Thymus (tissue), 11 donors: ENCODE results near the gene RNF7. TPM values are rescaled to one million over a fixed set of nuclear protein-coding genes. Genes with fewer than 3 reads are reported as not detected.
"Not testable (repeated sequence)": the region's sequence is repeated elsewhere in the genome, so short reads cannot be mapped to it uniquely, and the experiment has no call there.

ENCODE experiments used
- DNase-seq, 9 donors: peaks; one replicate each; pipeline ENCODE4 v3.0.0-alpha.2; 2013; ENCODE audit warnings: low spot score in 9 of 9, low read depth in 6 of 9, missing footprints in 1 of 9
- H3K27ac ChIP-seq, 2 donors: one replicate each; pipeline ENCODE4 v1.5.1; 2013; ENCODE audit warnings: control low read depth in 1 of 2, low read depth in 1 of 2, low read length in 1 of 2, mild to moderate bottlenecking in 1 of 2, moderate library complexity in 1 of 2
- H3K27me3 ChIP-seq, 2 donors: one replicate each; pipeline ENCODE4 v1.5.1; 2013; ENCODE audit warnings: low read length in 1 of 2; ENCODE audit not compliant: control insufficient read depth in 2 of 2, insufficient read depth in 1 of 2
- H3K36me3 ChIP-seq, 2 donors: one replicate each; pipeline ENCODE4 v1.5.1; 2013; ENCODE audit warnings: low read length in 1 of 2, mild to moderate bottlenecking in 1 of 2, moderate library complexity in 1 of 2; ENCODE audit not compliant: control insufficient read depth in 2 of 2, insufficient read depth in 2 of 2
- H3K4me1 ChIP-seq, 2 donors: one replicate each; pipeline ENCODE4 v1.5.1; 2013; ENCODE audit warnings: low read length in 2 of 2; ENCODE audit not compliant: control insufficient read depth in 2 of 2, insufficient read depth in 2 of 2
- H3K4me3 ChIP-seq, 2 donors: one replicate each; pipeline ENCODE4 v1.5.1; 2013; ENCODE audit warnings: low read length in 2 of 2, control low read depth in 1 of 2, mild to moderate bottlenecking in 1 of 2
- H3K9me3 ChIP-seq, 2 donors: one replicate each; pipeline ENCODE4 v1.5.1; 2013; ENCODE audit warnings: low read length in 1 of 2, mild to moderate bottlenecking in 1 of 2; ENCODE audit not compliant: control insufficient read depth in 2 of 2, insufficient read depth in 1 of 2
- WGBS: extraction: QIAGEN DNeasy Blood & Tissue Kit; methylation state at CpG from one replicate; pipeline ENCODE4 v1.1.7; 2013; 5-methylcytosine and 5-hydroxymethylcytosine counted together
- polyA plus RNA-seq: library from polyadenylated mRNA; stranded (reverse); fragments of 200-250 nt; gene quantifications from one replicate; pipeline ENCODE4 v1.2.3, GENCODE V29; 2013
- total RNA-seq: library from RNA; stranded (reverse); fragments of 120-200 nt; gene quantifications from one replicate; pipeline ENCODE4 v1.2.4, GENCODE V29; 2013
- donor health status: healthy.

Gene RNF7
- total and polyA plus RNA-seq, 2 donors, result 81.4 to 157 TPM

- no peaks in the 10 kb centered on the region for H3K27me3 ChIP-seq
- WGBS, result under 1% methylated on average over 11 of the region's 11 CpGs
- peaks cover 8 to 9% of the 10 kb centered on the region in 2 donors for H3K4me1 ChIP-seq
- H3K4me3 ChIP-seq, result peak overlapping the region; percentile 60 to 95
- H3K9me3 ChIP-seq, result no peaks in the 10 kb centered on the region
- DNase-seq, result peak; percentile 28 to 75 (median 43)
- H3K27ac ChIP-seq, result peak overlapping the region; percentile 88 to 92
- peaks cover 0 to 14% of the 10 kb centered on the region in 2 donors for H3K36me3 ChIP-seq
Measured at GRCh38 chr3:141738891-141739363, 829 bp downstream of the RNF7 start.

GRCh38 chr3:141739731-141740130 is 1.6 kb downstream of the RNF7 start:
- no peaks in the 10 kb centered on the region for H3K27me3 ChIP-seq
- no peaks in the 10 kb centered on the region for H3K9me3 ChIP-seq
- WGBS, result 76% methylated on average over 2 of the region's 2 CpGs
- peaks cover 8 to 9% of the 10 kb centered on the region in 2 donors for H3K4me1 ChIP-seq
- peak overlapping the region; percentile 60 to 95 for H3K4me3 ChIP-seq
- H3K27ac ChIP-seq, result peak overlapping the region in 1 of 2 donors; percentile 39
- H3K36me3 ChIP-seq, result peaks cover 5 to 22% of the 10 kb centered on the region in 2 donors
- peak in 1 of 9 donors; percentile 15 for DNase-seq

GRCh38 chr3:141740349-141740748 is 2.3 kb downstream of the RNF7 start:
- H3K27ac ChIP-seq, result no peak overlapping the region
- H3K9me3 ChIP-seq, result no peaks in the 10 kb centered on the region
- H3K27me3 ChIP-seq, result no peaks in the 10 kb centered on the region
- DNase-seq, result peak in 1 of 9 donors; percentile 21
- peaks cover 8 to 9% of the 10 kb centered on the region in 2 donors for H3K4me1 ChIP-seq
- H3K36me3 ChIP-seq, result peaks cover 11 to 27% of the 10 kb centered on the region in 2 donors
- H3K4me3 ChIP-seq, result no peak overlapping the region

GRCh38 chr3:141743305-141743704 is 5.2 kb downstream of the RNF7 start:
- Histone ChIP-seq H3K27ac (no peak overlapping the region), H3K4me3 (no peak overlapping the region), H3K27me3 (no peaks in the 10 kb centered on the region), H3K4me1 (peaks cover 5 to 9% of the 10 kb centered on the region in 2 donors), H3K36me3 (peaks cover 24 to 50% of the 10 kb centered on the region in 2 donors), H3K9me3 (no peaks in the 10 kb centered on the region)
- 96% methylated on average over 1 of the region's 1 CpG for WGBS
- DNase-seq, result no peak

- no peaks in the 10 kb centered on the region for H3K4me1 ChIP-seq
- WGBS, result 87% methylated on average over 4 of the region's 4 CpGs
- H3K9me3 ChIP-seq, result no peaks in the 10 kb centered on the region
- peaks cover 35 to 64% of the 10 kb centered on the region in 2 donors for H3K36me3 ChIP-seq
- no peak overlapping the region for H3K27ac ChIP-seq
- no peak overlapping the region for H3K4me3 ChIP-seq
- DNase-seq, result peak in 1 of 9 donors; percentile 16
- no peaks in the 10 kb centered on the region for H3K27me3 ChIP-seq
Measured at GRCh38 chr3:141746962-141747361, 8.9 kb downstream of the RNF7 start.

- no peak overlapping the region for H3K27ac ChIP-seq
- H3K27me3 ChIP-seq, result no peaks in the 10 kb centered on the region
- H3K9me3 ChIP-seq, result no peaks in the 10 kb centered on the region
- DNase-seq, result no peak
- H3K4me1 ChIP-seq, result no peaks in the 10 kb centered on the region
- H3K36me3 ChIP-seq, result peaks cover 14 to 20% of the 10 kb centered on the region in 2 donors
- H3K4me3 ChIP-seq, result no peak overlapping the region
- WGBS, result 99% methylated on average over 3 of the region's 3 CpGs
Measured at GRCh38 chr3:141753399-141753798, 15.3 kb downstream of the RNF7 start.

GRCh38 chr3:141754032-141754431 is 15.9 kb downstream of the RNF7 start:
- H3K36me3 ChIP-seq, result peaks cover 11 to 17% of the 10 kb centered on the region in 2 donors
- no peaks in the 10 kb centered on the region for H3K4me1 ChIP-seq
- no peak overlapping the region for H3K4me3 ChIP-seq
- 96% methylated on average over 1 of the region's 1 CpG for WGBS
- no peak overlapping the region for H3K27ac ChIP-seq
- no peaks in the 10 kb centered on the region for H3K9me3 ChIP-seq
- no peak for DNase-seq
- H3K27me3 ChIP-seq, result no peaks in the 10 kb centered on the region

GRCh38 chr3:141762552-141762951 is 24.5 kb downstream of the RNF7 start:
- H3K27me3 ChIP-seq, H3K9me3 ChIP-seq, H3K4me1 ChIP-seq, H3K27ac ChIP-seq, H3K36me3 ChIP-seq, H3K4me3 ChIP-seq, DNase-seq: not testable (repeated sequence)
- 92% methylated on average over 17 of the region's 19 CpGs for WGBS

GRCh38 chr3:141763088-141763750 is 25.1 kb downstream of the RNF7 start, which contains the start of gene GRK7:
Gene GRK7 (plus strand): TSS chr3:141763408. CDS start chr3:141778285, 14,877 bp downstream.
- no peak for DNase-seq
- Histone ChIP-seq H3K4me1 (peaks cover 0 to 10% of the 10 kb centered on the region in 2 donors), H3K4me3 (no peak within 1 kb of the TSS), H3K36me3 (no peaks in the 10 kb centered on the region), H3K27me3 (no peaks in the 10 kb centered on the region), H3K9me3 (no peaks in the 10 kb centered on the region), H3K27ac (no peak within 1 kb of the TSS)
- 93% methylated on average over 9 of the region's 9 CpGs for WGBS
